T1000 (cell line): Measurements from ENCODE around the gene TTF1.
"Not testable (repeated sequence)": the region's sequence is repeated elsewhere in the genome, so short reads cannot be mapped to it uniquely, and the experiment has no call there.

Experiments used
- DNase-seq: peaks from one replicate; lab custom pipeline; 2025; ENCODE audit warnings: mixed read lengths; lab: John Stamatoyannopoulos, UW

The TTF1 gene

GRCh38 chr9:132411091-132411508 is 4.5 kb upstream of the TTF1 start:
- no peak for DNase-seq

- no peak for DNase-seq
Observed at GRCh38 chr9:132410642-132411041, 4.0 kb upstream of the TTF1 start.

- DNase-seq = no peak
Observed at GRCh38 chr9:132409828-132410528, 3.3 kb upstream of the TTF1 start, which contains the start of gene CFAP77. Gene CFAP77, plus strand, starts transcription at chr9:132410211. Its CDS starts 61 bp downstream, at chr9:132410272.

- DNase-seq = no peak
Observed at GRCh38 chr9:132408521-132408920, 1.9 kb upstream of the TTF1 start.

GRCh38 chr9:132407196-132407595 is 556 bp upstream of the TTF1 start:
- DNase-seq = no peak

GRCh38 chr9:132404228-132404881 is 2.3 kb downstream of the TTF1 start:
- DNase-seq = no peak

GRCh38 chr9:132401824-132402223 is 4.8 kb downstream of the TTF1 start:
- DNase-seq = no peak

GRCh38 chr9:132395560-132395959 is 11.1 kb downstream of the TTF1 start:
- no peak for DNase-seq

GRCh38 chr9:132391449-132391848 is 15.2 kb downstream of the TTF1 start:
- DNase-seq = no peak

GRCh38 chr9:132390966-132391365 is 15.7 kb downstream of the TTF1 start:
- DNase-seq = no peak

- DNase-seq = no peak
Observed at GRCh38 chr9:132387133-132387532, 19.5 kb downstream of the TTF1 start.

- no peak for DNase-seq
Observed at GRCh38 chr9:132384376-132384775, 22.3 kb downstream of the TTF1 start.

GRCh38 chr9:132383462-132383883 is 23.2 kb downstream of the TTF1 start:
- DNase-seq = no peak

GRCh38 chr9:132381966-132382541 is 24.6 kb downstream of the TTF1 start:
- DNase-seq = no peak

GRCh38 chr9:132378416-132378815 is 28.2 kb downstream of the TTF1 start:
- DNase-seq = not testable (repeated sequence)

GRCh38 chr9:132377769-132378168 is 28.9 kb downstream of the TTF1 start:
- not testable (repeated sequence) for DNase-seq

GRCh38 chr9:132372177-132373095 is 34.2 kb downstream of the TTF1 start:
- no peak for DNase-seq

- DNase-seq = no peak
Observed at GRCh38 chr9:132370592-132370991, 36.0 kb downstream of the TTF1 start.

- no peak for DNase-seq
Observed at GRCh38 chr9:132369421-132369820, 37.2 kb downstream of the TTF1 start.

- DNase-seq = no peak
Observed at GRCh38 chr9:132367613-132368313, 38.9 kb downstream of the TTF1 start.

- no peak for DNase-seq
Observed at GRCh38 chr9:132366481-132366880, 40.2 kb downstream of the TTF1 start.
